ENCODE data around the gene CEP350.

CEP350 gene

GRCh38 chr1:180158149-180159147 is 203.8 kb downstream of the CEP350 start:
- no peak for DNase-seq

GRCh38 chr1:180160357-180160756 is 205.7 kb downstream of the CEP350 start:
- no peak for DNase-seq

GRCh38 chr1:180163041-180163440 is 208.4 kb downstream of the CEP350 start:
- DNase-seq = no peak

Data from stimulated activated CD4-positive, alpha-beta T cell treated with anti-CD3 and anti-CD28 coated beads, Interleukin-12 subunit alpha, Interleukin-12 subunit beta, amount 100 ng/mL, for 4 hours (primary cell).